ENCODE data around the gene KCNG2.

Gene KCNG2

GRCh38 chr18:79924814-79925731 lies 127.3 kb downstream of the KCNG2 start:
- Histone ChIP-seq H3K27ac (ENCODE audit: low read depth, low read length, severe bottlenecking) (no peak overlapping the region), H3K36me3 (ENCODE audit: control insufficient read depth, insufficient read depth, low read length) (peaks cover 49% of the 10 kb centered on the region), H3K9me3 (ENCODE audit: control insufficient read depth, low read length) (peaks cover 9% of the 10 kb centered on the region), H3K4me1 (ENCODE audit: control insufficient read depth, insufficient read depth, low read length, poor library complexity, severe bottlenecking) (no peaks in the 10 kb centered on the region), H3K4me3 (ENCODE audit: extremely low read depth, insufficient read depth, low read length, poor library complexity, severe bottlenecking) (no peak overlapping the region)
- 90 to 95% methylated on average over 19 to 22 of the region's 25 CpGs for WGBS, 2 experiments (ENCODE audit: insufficient coverage in 2 of 2)

- no peaks in the 10 kb centered on the region for H3K4me1 ChIP-seq (ENCODE audit: control insufficient read depth, insufficient read depth, low read length, poor library complexity, severe bottlenecking)
- peaks cover 16% of the 10 kb centered on the region for H3K9me3 ChIP-seq (ENCODE audit: control insufficient read depth, low read length)
- 84 to 89% methylated on average over 10 to 11 of the region's 11 CpGs for WGBS, 2 experiments (ENCODE audit: insufficient coverage in 2 of 2)
- no peak overlapping the region for H3K4me3 ChIP-seq (ENCODE audit: extremely low read depth, insufficient read depth, low read length, poor library complexity, severe bottlenecking)
- H3K36me3 ChIP-seq (ENCODE audit: control insufficient read depth, insufficient read depth, low read length), result peaks cover 50% of the 10 kb centered on the region
- H3K27ac ChIP-seq (ENCODE audit: low read depth, low read length, severe bottlenecking), result no peak overlapping the region
These were observed 128.6 kb downstream of the KCNG2 start for GRCh38 chr18:79926306-79926705.

GRCh38 chr18:79926715-79927606 lies 129.2 kb downstream of the KCNG2 start:
- H3K36me3 ChIP-seq (ENCODE audit: control insufficient read depth, insufficient read depth, low read length), result peaks cover 55% of the 10 kb centered on the region
- H3K4me1 ChIP-seq (ENCODE audit: control insufficient read depth, insufficient read depth, low read length, poor library complexity, severe bottlenecking), result no peaks in the 10 kb centered on the region
- no peak overlapping the region for H3K4me3 ChIP-seq (ENCODE audit: extremely low read depth, insufficient read depth, low read length, poor library complexity, severe bottlenecking)
- H3K9me3 ChIP-seq (ENCODE audit: control insufficient read depth, low read length), result peaks cover 20% of the 10 kb centered on the region
- 86% methylated on average over 20 of the region's 21 CpGs for WGBS, 2 experiments (ENCODE audit: insufficient coverage in 2 of 2)
- H3K27ac ChIP-seq (ENCODE audit: low read depth, low read length, severe bottlenecking), result no peak overlapping the region

GRCh38 chr18:79927607-79928562 lies 130.1 kb downstream of the KCNG2 start:
- H3K9me3 ChIP-seq (ENCODE audit: control insufficient read depth, low read length), result peaks cover 20% of the 10 kb centered on the region
- H3K36me3 ChIP-seq (ENCODE audit: control insufficient read depth, insufficient read depth, low read length), result peaks cover 51% of the 10 kb centered on the region
- no peaks in the 10 kb centered on the region for H3K4me1 ChIP-seq (ENCODE audit: control insufficient read depth, insufficient read depth, low read length, poor library complexity, severe bottlenecking)
- H3K4me3 ChIP-seq (ENCODE audit: extremely low read depth, insufficient read depth, low read length, poor library complexity, severe bottlenecking), result no peak overlapping the region
- WGBS, 2 experiments (ENCODE audit: insufficient coverage in 2 of 2), result 86 to 87% methylated on average over 20 to 23 of the region's 25 CpGs
- no peak overlapping the region for H3K27ac ChIP-seq (ENCODE audit: low read depth, low read length, severe bottlenecking)

- WGBS, 2 experiments (ENCODE audit: insufficient coverage in 2 of 2), result 96 to 97% methylated on average over 9 of the region's 9 CpGs
- Histone ChIP-seq H3K36me3 (ENCODE audit: control insufficient read depth, insufficient read depth, low read length) (peaks cover 48% of the 10 kb centered on the region), H3K4me3 (ENCODE audit: extremely low read depth, insufficient read depth, low read length, poor library complexity, severe bottlenecking) (no peak overlapping the region), H3K4me1 (ENCODE audit: control insufficient read depth, insufficient read depth, low read length, poor library complexity, severe bottlenecking) (no peaks in the 10 kb centered on the region), H3K27ac (ENCODE audit: low read depth, low read length, severe bottlenecking) (no peak overlapping the region), H3K9me3 (ENCODE audit: control insufficient read depth, low read length) (peaks cover 20% of the 10 kb centered on the region)
These were observed 130.8 kb downstream of the KCNG2 start for GRCh38 chr18:79928563-79928960.

- Histone ChIP-seq H3K4me3 (ENCODE audit: extremely low read depth, insufficient read depth, low read length, poor library complexity, severe bottlenecking) (no peak overlapping the region), H3K9me3 (ENCODE audit: control insufficient read depth, low read length) (peaks cover 20% of the 10 kb centered on the region), H3K36me3 (ENCODE audit: control insufficient read depth, insufficient read depth, low read length) (peaks cover 44% of the 10 kb centered on the region), H3K4me1 (ENCODE audit: control insufficient read depth, insufficient read depth, low read length, poor library complexity, severe bottlenecking) (no peaks in the 10 kb centered on the region), H3K27ac (ENCODE audit: low read depth, low read length, severe bottlenecking) (no peak overlapping the region)
- no CpG with 5 or more reads among the region's 2 CpGs for WGBS, 2 experiments (ENCODE audit: insufficient coverage in 2 of 2)
These were observed 132.4 kb downstream of the KCNG2 start for GRCh38 chr18:79930020-79930642.

GRCh38 chr18:79931475-79931874 lies 133.7 kb downstream of the KCNG2 start:
- WGBS, 2 experiments (ENCODE audit: insufficient coverage in 2 of 2), result 93% methylated on average over 2 of the region's 2 CpGs; no CpG with 5 or more reads in 1 of the 2 experiments
- no peak overlapping the region for H3K4me3 ChIP-seq (ENCODE audit: extremely low read depth, insufficient read depth, low read length, poor library complexity, severe bottlenecking)
- no peaks in the 10 kb centered on the region for H3K4me1 ChIP-seq (ENCODE audit: control insufficient read depth, insufficient read depth, low read length, poor library complexity, severe bottlenecking)
- H3K27ac ChIP-seq (ENCODE audit: low read depth, low read length, severe bottlenecking), result no peak overlapping the region
- H3K36me3 ChIP-seq (ENCODE audit: control insufficient read depth, insufficient read depth, low read length), result peaks cover 52% of the 10 kb centered on the region
- H3K9me3 ChIP-seq (ENCODE audit: control insufficient read depth, low read length), result peaks cover 24% of the 10 kb centered on the region

- Histone ChIP-seq H3K4me1 (ENCODE audit: control insufficient read depth, insufficient read depth, low read length, poor library complexity, severe bottlenecking) (no peaks in the 10 kb centered on the region), H3K36me3 (ENCODE audit: control insufficient read depth, insufficient read depth, low read length) (peaks cover 51% of the 10 kb centered on the region), H3K27ac (ENCODE audit: low read depth, low read length, severe bottlenecking) (no peak overlapping the region), H3K4me3 (ENCODE audit: extremely low read depth, insufficient read depth, low read length, poor library complexity, severe bottlenecking) (no peak overlapping the region), H3K9me3 (ENCODE audit: control insufficient read depth, low read length) (peaks cover 28% of the 10 kb centered on the region)
- 83% methylated on average over 1 of the region's 3 CpGs; no CpG with 5 or more reads in 1 of the 2 experiments for WGBS, 2 experiments (ENCODE audit: insufficient coverage in 2 of 2)
These were observed 135.2 kb downstream of the KCNG2 start for GRCh38 chr18:79932907-79933306.

GRCh38 chr18:79933765-79934164 lies 136.0 kb downstream of the KCNG2 start:
- Histone ChIP-seq H3K4me1 (ENCODE audit: control insufficient read depth, insufficient read depth, low read length, poor library complexity, severe bottlenecking) (no peaks in the 10 kb centered on the region), H3K27ac (ENCODE audit: low read depth, low read length, severe bottlenecking) (no peak overlapping the region), H3K9me3 (ENCODE audit: control insufficient read depth, low read length) (peaks cover 28% of the 10 kb centered on the region), H3K4me3 (ENCODE audit: extremely low read depth, insufficient read depth, low read length, poor library complexity, severe bottlenecking) (no peak overlapping the region), H3K36me3 (ENCODE audit: control insufficient read depth, insufficient read depth, low read length) (peaks cover 55% of the 10 kb centered on the region)
- WGBS, 2 experiments (ENCODE audit: insufficient coverage in 2 of 2), result 72 to 79% methylated on average over 7 to 9 of the region's 10 CpGs

Data from mesodermal cell (in vitro differentiated cells).